Transverse colon (tissue), 4 donors: Measurements from ENCODE around the gene BPIFB1. TPM values are rescaled to one million over a fixed set of nuclear protein-coding genes. Genes with fewer than 3 reads are reported as not detected.

Experiments used
- DNase-seq: peaks from one replicate; pipeline ENCODE4 v3.0.0-alpha.2; 2019
- H3K27ac ChIP-seq, 4 donors: fragments of 200-600 bp; sonication (generic); 2 replicates each; pipeline ENCODE4 v1.5.1; 2016 to 2018; ENCODE audit warnings: inconsistent platforms in 4 of 4
- H3K27me3 ChIP-seq: fragments of 200-600 bp; sonication (generic); 2 replicates; pipeline ENCODE4 v1.5.1; 2017; ENCODE audit warnings: inconsistent platforms
- H3K36me3 ChIP-seq, 4 donors: fragments of 200-600 bp; sonication (generic); 2 replicates each; pipeline ENCODE4 v1.5.1; 2017 to 2019; ENCODE audit warnings: inconsistent platforms in 4 of 4
- H3K4me1 ChIP-seq, 4 donors: fragments of 200-600 bp; sonication (generic); 2 replicates each; pipeline ENCODE4 v1.5.1; 2017 to 2020; ENCODE audit warnings: inconsistent platforms in 4 of 4
- H3K4me3 ChIP-seq, 4 donors: fragments of 200-600 bp; sonication (generic); 1 replicate in 1 of 4; 2 replicates in 3 of 4; pipeline versions ENCODE4 v1.5.1 to v1.6.1; 2017 to 2019; ENCODE audit warnings: inconsistent platforms in 4 of 4
- H3K9me3 ChIP-seq, 2 donors: fragments of 200-600 bp; sonication (generic); 2 replicates each; pipeline ENCODE4 v1.5.1; 2017 to 2019; ENCODE audit warnings: inconsistent platforms in 2 of 2
- CTCF ChIP-seq, 5 experiments: fragments of 200-600 bp in 3 of 5; fragments of 450-650 bp in 2 of 5; sonication (generic) in 3 of 5; IDR thresholded peaks; 1 replicate in 2 of 5; 2 replicates in 3 of 5; pipeline ENCODE4 v1.5.1; 2016 to 2017; ENCODE audit warnings: antibody characterized with exemption in 5 of 5, inconsistent platforms in 3 of 5, mild to moderate bottlenecking in 2 of 5, moderate library complexity in 1 of 5
- EP300 ChIP-seq: sonication (generic); formaldehyde crosslinking; IDR thresholded peaks from one replicate; pipeline ENCODE4 v1.6.1; 2017; ENCODE audit warnings: antibody characterized with exemption, low read depth
- POLR2A ChIP-seq: fragments of 450-650 bp; IDR thresholded peaks from one replicate; pipeline ENCODE4 v1.6.1; 2016; ENCODE audit warnings: antibody characterized with exemption, mild to moderate bottlenecking, moderate library complexity
- POLR2AphosphoS5 ChIP-seq, 3 donors: sonication (generic); formaldehyde crosslinking; IDR thresholded peaks; one replicate each; pipeline ENCODE4 v1.6.1; 2016; ENCODE audit warnings: antibody characterized with exemption in 3 of 3
- WGBS, 2 donors: methylation state at CpG; one replicate each; pipeline ENCODE4 v1.1.5; 2018; ENCODE audit warnings: low coverage in 1 of 2; 5-methylcytosine and 5-hydroxymethylcytosine counted together
- in situ Hi-C, 4 donors: fragments of 200-750 bp; cut with MboI; loops; one replicate each; pipeline versions ENCODE4 v1.15.0 to v1.15.1; 2017; ENCODE audit warnings: low sequenced_read_pairs in 3 of 4, low pct_ligation_motif_present in 1 of 4, low pct_unique_long_range_greater_than_20kb in 1 of 4
- intact Hi-C: fragments of 100-400 bp; cut with DNase I; formaldehyde crosslinking; loops from one replicate; pipeline ENCODE4 v1.15.1; 2023; ENCODE audit warnings: low total_unique reads
- total RNA-seq, 4 donors: library from RNA; depleted of rRNA; stranded (reverse); fragments of >200 nt; gene quantifications; one replicate each; pipeline ENCODE4 v1.1.0, GENCODE V29; 2016

The BPIFB1 gene
- total RNA-seq, 4 donors from 2014 or later = not detected

DNA sequence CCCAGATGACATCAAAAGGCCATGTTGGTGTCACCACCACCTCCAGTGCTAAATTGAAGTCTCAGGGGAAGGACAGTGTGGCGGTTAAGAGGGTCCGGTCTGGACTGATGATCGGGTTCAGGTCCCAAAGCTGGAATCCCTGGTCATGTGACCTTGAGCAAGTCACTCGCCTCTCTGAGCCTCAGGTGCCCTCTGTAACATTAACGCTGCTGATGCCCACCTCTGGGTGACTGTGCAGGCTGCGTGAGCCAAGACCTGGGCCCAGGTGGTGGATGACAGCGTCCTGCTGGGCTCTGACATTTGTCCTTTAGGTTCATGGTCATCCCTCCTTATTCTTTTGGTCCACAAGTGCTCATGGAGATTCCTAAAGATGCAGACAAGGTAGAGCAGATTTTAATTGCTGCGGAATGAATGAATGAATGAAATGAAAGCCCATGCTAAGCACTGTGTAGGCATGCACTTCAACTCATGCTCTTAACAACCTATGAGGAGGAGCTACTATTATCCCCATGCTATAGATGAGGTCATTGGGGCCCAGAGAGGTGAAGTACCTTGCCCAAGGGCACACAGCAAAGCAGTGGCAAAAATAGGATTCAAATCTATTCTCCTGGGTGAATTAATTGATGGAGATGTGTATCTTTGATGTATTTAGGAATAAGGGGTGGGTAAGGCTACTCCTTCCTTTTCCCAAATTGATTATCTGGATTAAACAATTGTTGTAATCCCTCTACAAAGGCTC lies 649 bp upstream of the BPIFB1 start:
- in situ Hi-C loops (no loop called here), intact Hi-C loops (no loop called here)
- H3K27me3 ChIP-seq = peaks cover 11% of the 10 kb centered on the region
- H3K36me3 ChIP-seq = no peaks in the 10 kb centered on the region
- H3K4me1 ChIP-seq = no peaks in the 10 kb centered on the region
- H3K27ac ChIP-seq = no peak overlapping the region
- H3K9me3 ChIP-seq = no peaks in the 10 kb centered on the region
- no peak for DNase-seq
- H3K4me3 ChIP-seq = no peak overlapping the region
- TF ChIP-seq EP300 (no peak), CTCF (IDR thresholded peaks at IDR 0.05) (no peak), POLR2AphosphoS5 (IDR thresholded peaks at IDR 0.05) (no peak), POLR2A (no peak)
- 70 to 83% methylated on average over 2 to 8 of the region's 8 CpGs for WGBS, 2 donors

- Histone ChIP-seq H3K4me1 (no peaks in the 10 kb centered on the region), H3K4me3 (no peak overlapping the region), H3K27ac (no peak overlapping the region), H3K9me3 (no peaks in the 10 kb centered on the region), H3K36me3 (no peaks in the 10 kb centered on the region), H3K27me3 (peaks cover 15% of the 10 kb centered on the region)
- in situ Hi-C loops = no loop called here
- no peak for DNase-seq
- TF ChIP-seq POLR2AphosphoS5 (IDR thresholded peaks at IDR 0.05) = no peak
- TF ChIP-seq POLR2A = no peak
- TF ChIP-seq CTCF (IDR thresholded peaks at IDR 0.05) = no peak
- no peak for TF ChIP-seq EP300
- WGBS, 2 donors = 86% methylated on average over 4 of the region's 4 CpGs; no CpG with 5 or more reads in 1 of the 2 donors
- intact Hi-C loops = no loop called here
These were observed 1.3 kb downstream of the BPIFB1 start for GRCh38 chr20:33284284-33284683.

DNA sequence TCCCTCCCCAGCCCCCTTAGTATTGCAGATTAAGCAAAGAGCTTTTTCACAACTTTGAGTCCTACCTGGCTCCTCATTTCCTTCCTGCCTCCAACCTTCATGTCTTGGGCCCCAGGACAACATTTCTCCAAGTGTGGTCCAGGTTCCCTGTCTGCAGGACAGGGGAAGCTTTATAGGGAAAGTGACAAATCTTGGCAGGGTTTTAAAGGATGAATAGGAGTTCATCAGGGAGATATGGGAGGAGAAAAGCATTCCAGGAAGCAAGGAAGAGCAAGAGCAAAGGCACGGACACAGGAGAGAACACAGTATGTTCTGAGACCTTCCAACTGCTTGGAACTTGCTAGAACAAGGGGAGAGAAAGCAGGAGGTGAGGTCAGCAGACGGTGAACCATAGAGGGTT lies 1.9 kb downstream of the BPIFB1 start:
- Histone ChIP-seq H3K36me3 (no peaks in the 10 kb centered on the region), H3K4me1 (no peaks in the 10 kb centered on the region), H3K27me3 (peaks cover 15% of the 10 kb centered on the region), H3K4me3 (no peak overlapping the region), H3K27ac (no peak overlapping the region), H3K9me3 (no peaks in the 10 kb centered on the region)
- 60 to 70% methylated on average over 1 to 2 of the region's 2 CpGs for WGBS, 2 donors
- no peak for DNase-seq
- in situ Hi-C loops = no loop called here
- intact Hi-C loops = no loop called here
- TF ChIP-seq EP300 (no peak), POLR2A (no peak), POLR2AphosphoS5 (IDR thresholded peaks at IDR 0.05) (no peak), CTCF (IDR thresholded peaks at IDR 0.05) (no peak)

- intact Hi-C loops (no loop called here), in situ Hi-C loops (no loop called here)
- Histone ChIP-seq H3K27me3 (peaks cover 15% of the 10 kb centered on the region), H3K4me3 (no peak overlapping the region), H3K9me3 (no peaks in the 10 kb centered on the region), H3K4me1 (no peaks in the 10 kb centered on the region), H3K36me3 (no peaks in the 10 kb centered on the region), H3K27ac (no peak overlapping the region)
- WGBS, 2 donors = 63 to 100% methylated on average over 1 to 10 of the region's 10 CpGs
- no peak for TF ChIP-seq POLR2AphosphoS5 (IDR thresholded peaks at IDR 0.05)
- DNase-seq = no peak
These were observed 3.0 kb downstream of the BPIFB1 start for GRCh38 chr20:33285861-33286495.
